GM23248 (cell line): Measurements from ENCODE around the gene MOV10L1. TPM values are rescaled to one million over a fixed set of nuclear protein-coding genes. Genes with fewer than 3 reads are reported as not detected.

Experiments used
- DNase-seq: peaks from one replicate; pipeline ENCODE4 v3.0.0-alpha.2; 2015
- H2AFZ ChIP-seq: fragments of 200-600 bp; sonication (generic); 2 replicates; pipeline ENCODE4 v1.6.1; 2016; ENCODE audit warnings: antibody characterized with exemption
- H3F3A ChIP-seq: fragments of 200-600 bp; sonication (generic); 2 replicates; pipeline ENCODE4 v1.6.1; 2016; ENCODE audit warnings: mild to moderate bottlenecking, antibody characterized with exemption, mixed run types; ENCODE audit not compliant: insufficient read depth
- H3K27ac ChIP-seq: fragments of 200-600 bp; sonication (generic); 2 replicates; pipeline ENCODE4 v1.5.1; 2016; ENCODE audit warnings: mild to moderate bottlenecking
- H3K27me3 ChIP-seq: fragments of 200-600 bp; sonication (generic); replicated peaks from 2 replicates; pipeline ENCODE4 v1.6.1; 2016; ENCODE audit warnings: mild to moderate bottlenecking; ENCODE audit not compliant: insufficient read depth
- H3K36me3 ChIP-seq: fragments of 200-600 bp; sonication (generic); 2 replicates; pipeline ENCODE4 v1.6.1; 2016; ENCODE audit warnings: low read depth, mild to moderate bottlenecking
- H3K4me1 ChIP-seq: fragments of 200-600 bp; sonication (generic); 2 replicates; pipeline ENCODE4 v1.6.1; 2016; ENCODE audit warnings: mild to moderate bottlenecking; ENCODE audit not compliant: insufficient read depth
- H3K4me2 ChIP-seq: fragments of 200-600 bp; sonication (generic); one replicate; pipeline ENCODE4 v1.6.1; 2016; ENCODE audit warnings: mild to moderate bottlenecking; ENCODE audit not compliant: unreplicated experiment
- H3K4me3 ChIP-seq: fragments of 200-600 bp; sonication (generic); 2 replicates; pipeline ENCODE4 v1.5.1; 2016; ENCODE audit warnings: mild to moderate bottlenecking
- H3K79me2 ChIP-seq: fragments of 200-600 bp; sonication (generic); 2 replicates; pipeline ENCODE4 v1.6.1; 2016; ENCODE audit warnings: mild to moderate bottlenecking; ENCODE audit not compliant: insufficient read depth
- H3K9ac ChIP-seq: fragments of 200-600 bp; sonication (generic); 2 replicates; pipeline ENCODE4 v1.6.1; 2016; ENCODE audit warnings: mild to moderate bottlenecking
- H3K9me2 ChIP-seq: fragments of 200-600 bp; sonication (generic); 2 replicates; pipeline ENCODE4 v1.6.1; 2016; ENCODE audit warnings: mixed run types, mild to moderate bottlenecking, moderate library complexity; ENCODE audit not compliant: insufficient read depth
- H3K9me3 ChIP-seq: fragments of 200-600 bp; sonication (generic); one replicate; pipeline ENCODE4 v1.6.1; 2017; ENCODE audit warnings: low read depth
- H4K20me1 ChIP-seq: fragments of 200-600 bp; sonication (generic); 2 replicates; pipeline ENCODE4 v1.6.0; 2016; ENCODE audit not compliant: insufficient read depth
- EZH2 ChIP-seq: fragments of 200-600 bp; sonication (generic); IDR thresholded peaks from 2 replicates; pipeline ENCODE4 v1.6.1; 2018; ENCODE audit warnings: antibody characterized with exemption, mild to moderate bottlenecking; ENCODE audit not compliant: insufficient read depth, poor library complexity, severe bottlenecking
- EZH2phosphoT487 ChIP-seq: fragments of 200-600 bp; sonication (generic); IDR thresholded peaks from 2 replicates; pipeline ENCODE4 v1.6.1; 2018; ENCODE audit warnings: antibody characterized with exemption, moderate library complexity, mild to moderate bottlenecking, low read depth; ENCODE audit not compliant: insufficient read depth
- WGBS, 2 experiments: methylation state at CpG; one replicate each; pipeline ENCODE4 v1.1.6; 2015 to 2017; ENCODE audit warnings: low lambda C conversion rate in 2 of 2, low coverage in 1 of 2; ENCODE audit errors: missing lambda C conversion rate in 2 of 2; 5-methylcytosine and 5-hydroxymethylcytosine counted together
- in situ Hi-C: fragments of 300-500 bp; cut with MboI; formaldehyde crosslinking; loops from 2 replicates; pipeline ENCODE4 v1.15.0; 2020
- polyA plus RNA-seq: library from polyadenylated mRNA; unstranded; fragments of >200 nt; fragmentation: Nextera tagmentation; extraction: Ambion mirVana; gene quantifications from 2 replicates; pipeline ENCODE4 v1.2.1, GENCODE V29; 2016
- total RNA-seq: library from RNA; depleted of rRNA; stranded (reverse); fragments of >200 nt; shearing (Covaris generic); gene quantifications from 2 replicates; pipeline ENCODE4 v1.2.3, GENCODE V29; 2014

Gene MOV10L1
- total and polyA plus RNA-seq, 2 experiments from 2014 or later: not detected

- 94% methylated on average over 35 to 44 of the region's 45 CpGs for WGBS, 2 experiments
- no peak overlapping the region for H3K4me2 ChIP-seq
- H3K27me3 ChIP-seq: no peaks in the 10 kb centered on the region
- H3F3A ChIP-seq: no peaks in the 10 kb centered on the region
- no peaks in the 10 kb centered on the region for H4K20me1 ChIP-seq
- no peak overlapping the region for H2AFZ ChIP-seq
- no peak overlapping the region for H3K27ac ChIP-seq
- H3K4me1 ChIP-seq: peaks cover 8% of the 10 kb centered on the region
- TF ChIP-seq EZH2 (no peak), EZH2phosphoT487 (no peak)
- no peak overlapping the region for H3K4me3 ChIP-seq
- no peaks in the 10 kb centered on the region for H3K9me3 ChIP-seq
- H3K36me3 ChIP-seq: peaks cover 10% of the 10 kb centered on the region; the same call in 1 of the 2 replicates
- H3K79me2 ChIP-seq: peaks cover 42% of the 10 kb centered on the region
- no peaks in the 10 kb centered on the region for H3K9me2 ChIP-seq
- DNase-seq: no peak
- in situ Hi-C loops: no loop called here
- H3K9ac ChIP-seq: no peak overlapping the region
Measured at GRCh38 chr22:50205781-50206569, 116.2 kb downstream of the MOV10L1 start.

- 0 out of 2 replicates have a peak, but pooled peaks cover under 1% of the 10 kb centered on the region for H3F3A ChIP-seq
- no peak overlapping the region for H3K9ac ChIP-seq
- H3K27ac ChIP-seq: no peak overlapping the region
- no peak overlapping the region for H3K4me3 ChIP-seq
- no peak overlapping the region for H2AFZ ChIP-seq
- 50 to 54% methylated on average over 10 of the region's 10 CpGs for whole genome bisulfite sequencing, 2 experiments
- in situ Hi-C loops: no loop called here
- H3K27me3 ChIP-seq: no peaks in the 10 kb centered on the region
- peaks cover 10% of the 10 kb centered on the region; the same call in 1 of the 2 replicates for H3K36me3 ChIP-seq
- no peaks in the 10 kb centered on the region for H3K9me2 ChIP-seq
- peaks cover 41% of the 10 kb centered on the region for H3K79me2 ChIP-seq
- H3K4me2 ChIP-seq: no peak overlapping the region
- H3K4me1 ChIP-seq: peaks cover 8% of the 10 kb centered on the region
- no peaks in the 10 kb centered on the region for H4K20me1 ChIP-seq
- H3K9me3 ChIP-seq: no peaks in the 10 kb centered on the region
- peak; percentile 61 for DNase-seq
- no peak for TF ChIP-seq EZH2
Measured at GRCh38 chr22:50206599-50206998, 116.8 kb downstream of the MOV10L1 start.

GRCh38 chr22:50207383-50208140, 117.8 kb downstream of the MOV10L1 start:
- no peak for TF ChIP-seq EZH2
- no peak for TF ChIP-seq EZH2phosphoT487
- 67 to 72% methylated on average over 23 of the region's 23 CpGs for WGBS, 2 experiments
- Histone ChIP-seq H3K36me3 (peaks cover 14% of the 10 kb centered on the region; the same call in 1 of the 2 replicates), H4K20me1 (no peaks in the 10 kb centered on the region), H3K9me2 (no peaks in the 10 kb centered on the region), H3K27ac (no peak overlapping the region), H3K9ac (no peak overlapping the region), H3K4me1 (peaks cover 2% of the 10 kb centered on the region), H3K4me2 (no peak overlapping the region), H3K9me3 (no peaks in the 10 kb centered on the region), H3F3A (peaks cover 8% of the 10 kb centered on the region; the same call in 1 of the 2 replicates), H3K27me3 (no peaks in the 10 kb centered on the region), H2AFZ (no peak overlapping the region), H3K79me2 (peaks cover 41% of the 10 kb centered on the region), H3K4me3 (no peak overlapping the region)
- no peak for DNase-seq
- in situ Hi-C loops: no loop called here

- Histone ChIP-seq H3K79me2 (peaks cover 41% of the 10 kb centered on the region), H3K9me2 (no peaks in the 10 kb centered on the region), H3F3A (peaks cover 8% of the 10 kb centered on the region; the same call in 1 of the 2 replicates), H3K9me3 (no peaks in the 10 kb centered on the region), H3K4me2 (no peak overlapping the region), H3K27ac (no peak overlapping the region), H3K4me3 (no peak overlapping the region), H3K9ac (no peak overlapping the region), H2AFZ (no peak overlapping the region), H4K20me1 (no peaks in the 10 kb centered on the region; the same call in 1 of the 2 replicates), H3K27me3 (no peaks in the 10 kb centered on the region), H3K4me1 (no peaks in the 10 kb centered on the region), H3K36me3 (0 out of 2 replicates have a peak, but pooled peaks cover 16% of the 10 kb centered on the region)
- WGBS, 2 experiments: 83% methylated on average over 22 of the region's 22 CpGs
- no peak for TF ChIP-seq EZH2phosphoT487
- DNase-seq: no peak
- in situ Hi-C loops: no loop called here
Measured at GRCh38 chr22:50208430-50208938, 118.7 kb downstream of the MOV10L1 start.
